ENCODE results near the gene ALDH1L1.

GRCh38 chr3:126056088-126056487 lies 124.3 kb downstream of the ALDH1L1 start:
- TF ChIP-seq ZNF239 (tag by site-specific recombination; IDR thresholded peaks at IDR 0.05): no peak
- TF ChIP-seq CTCF (tag by site-specific recombination; IDR thresholded peaks at IDR 0.05): no peak
- no peak for TF ChIP-seq ZNF610 (tag by site-specific recombination; IDR thresholded peaks at IDR 0.05; ENCODE audit: borderline replicate concordance)
- no peak for TF ChIP-seq ZFP41 (tag by site-specific recombination; IDR thresholded peaks at IDR 0.05; ENCODE audit: borderline replicate concordance)
- TF ChIP-seq TCF7L2 (IDR thresholded peaks at IDR 0.05; ENCODE audit: borderline replicate concordance, low read depth, low read length): no peak
- TF ChIP-seq KLF9 (tag by site-specific recombination; IDR thresholded peaks at IDR 0.05; ENCODE audit: low read depth): no peak
- TF ChIP-seq ZSCAN5A (tag by site-specific recombination; IDR thresholded peaks at IDR 0.05): no peak
- TF ChIP-seq ZEB2 (tag by site-specific recombination; IDR thresholded peaks at IDR 0.05): no peak
- TF ChIP-seq KLF7 (tag by site-specific recombination; IDR thresholded peaks at IDR 0.05; ENCODE audit: borderline replicate concordance): no peak
- no peak for TF ChIP-seq TSHZ1 (tag by site-specific recombination; IDR thresholded peaks at IDR 0.05; ENCODE audit: borderline replicate concordance)
- no peak for TF ChIP-seq ZNF10 (tag by site-specific recombination; IDR thresholded peaks at IDR 0.05)
- TF ChIP-seq, protein P1, sequence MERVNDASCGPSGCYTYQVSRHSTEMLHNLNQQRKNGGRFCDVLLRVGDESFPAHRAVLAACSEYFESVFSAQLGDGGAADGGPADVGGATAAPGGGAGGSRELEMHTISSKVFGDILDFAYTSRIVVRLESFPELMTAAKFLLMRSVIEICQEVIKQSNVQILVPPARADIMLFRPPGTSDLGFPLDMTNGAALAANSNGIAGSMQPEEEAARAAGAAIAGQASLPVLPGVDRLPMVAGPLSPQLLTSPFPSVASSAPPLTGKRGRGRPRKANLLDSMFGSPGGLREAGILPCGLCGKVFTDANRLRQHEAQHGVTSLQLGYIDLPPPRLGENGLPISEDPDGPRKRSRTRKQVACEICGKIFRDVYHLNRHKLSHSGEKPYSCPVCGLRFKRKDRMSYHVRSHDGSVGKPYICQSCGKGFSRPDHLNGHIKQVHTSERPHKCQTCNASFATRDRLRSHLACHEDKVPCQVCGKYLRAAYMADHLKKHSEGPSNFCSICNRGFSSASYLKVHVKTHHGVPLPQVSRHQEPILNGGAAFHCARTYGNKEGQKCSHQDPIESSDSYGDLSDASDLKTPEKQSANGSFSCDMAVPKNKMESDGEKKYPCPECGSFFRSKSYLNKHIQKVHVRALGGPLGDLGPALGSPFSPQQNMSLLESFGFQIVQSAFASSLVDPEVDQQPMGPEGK (tag by site-specific recombination; IDR thresholded peaks at IDR 0.05): no peak
- TF ChIP-seq, protein P2, sequence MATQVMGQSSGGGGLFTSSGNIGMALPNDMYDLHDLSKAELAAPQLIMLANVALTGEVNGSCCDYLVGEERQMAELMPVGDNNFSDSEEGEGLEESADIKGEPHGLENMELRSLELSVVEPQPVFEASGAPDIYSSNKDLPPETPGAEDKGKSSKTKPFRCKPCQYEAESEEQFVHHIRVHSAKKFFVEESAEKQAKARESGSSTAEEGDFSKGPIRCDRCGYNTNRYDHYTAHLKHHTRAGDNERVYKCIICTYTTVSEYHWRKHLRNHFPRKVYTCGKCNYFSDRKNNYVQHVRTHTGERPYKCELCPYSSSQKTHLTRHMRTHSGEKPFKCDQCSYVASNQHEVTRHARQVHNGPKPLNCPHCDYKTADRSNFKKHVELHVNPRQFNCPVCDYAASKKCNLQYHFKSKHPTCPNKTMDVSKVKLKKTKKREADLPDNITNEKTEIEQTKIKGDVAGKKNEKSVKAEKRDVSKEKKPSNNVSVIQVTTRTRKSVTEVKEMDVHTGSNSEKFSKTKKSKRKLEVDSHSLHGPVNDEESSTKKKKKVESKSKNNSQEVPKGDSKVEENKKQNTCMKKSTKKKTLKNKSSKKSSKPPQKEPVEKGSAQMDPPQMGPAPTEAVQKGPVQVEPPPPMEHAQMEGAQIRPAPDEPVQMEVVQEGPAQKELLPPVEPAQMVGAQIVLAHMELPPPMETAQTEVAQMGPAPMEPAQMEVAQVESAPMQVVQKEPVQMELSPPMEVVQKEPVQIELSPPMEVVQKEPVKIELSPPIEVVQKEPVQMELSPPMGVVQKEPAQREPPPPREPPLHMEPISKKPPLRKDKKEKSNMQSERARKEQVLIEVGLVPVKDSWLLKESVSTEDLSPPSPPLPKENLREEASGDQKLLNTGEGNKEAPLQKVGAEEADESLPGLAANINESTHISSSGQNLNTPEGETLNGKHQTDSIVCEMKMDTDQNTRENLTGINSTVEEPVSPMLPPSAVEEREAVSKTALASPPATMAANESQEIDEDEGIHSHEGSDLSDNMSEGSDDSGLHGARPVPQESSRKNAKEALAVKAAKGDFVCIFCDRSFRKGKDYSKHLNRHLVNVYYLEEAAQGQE (tag by site-specific recombination; IDR thresholded peaks at IDR 0.05): no peak
- no peak for TF ChIP-seq PRDM10 (tag by site-specific recombination; IDR thresholded peaks at IDR 0.05)
